GM23248 (cell line): ENCODE results near the gene RAB33A.

ENCODE experiments used
- EZH2 ChIP-seq: fragments of 200-600 bp; sonication (generic); IDR thresholded peaks from 2 replicates; pipeline ENCODE4 v1.6.1; 2018; ENCODE audit warnings: antibody characterized with exemption, mild to moderate bottlenecking; ENCODE audit not compliant: insufficient read depth, poor library complexity, severe bottlenecking
- EZH2phosphoT487 ChIP-seq: fragments of 200-600 bp; sonication (generic); IDR thresholded peaks from 2 replicates; pipeline ENCODE4 v1.6.1; 2018; ENCODE audit warnings: antibody characterized with exemption, moderate library complexity, mild to moderate bottlenecking, low read depth; ENCODE audit not compliant: insufficient read depth

GRCh38 chrX:130136496-130136895 is 35.3 kb upstream of the RAB33A start:
- TF ChIP-seq EZH2phosphoT487 = no peak
- no peak for TF ChIP-seq EZH2
